ENCODE measurements around the gene ZKSCAN3.
"Not testable (repeated sequence)": the region's sequence is repeated elsewhere in the genome, so short reads cannot be mapped to it uniquely, and the experiment has no call there.

Gene ZKSCAN3

DNA sequence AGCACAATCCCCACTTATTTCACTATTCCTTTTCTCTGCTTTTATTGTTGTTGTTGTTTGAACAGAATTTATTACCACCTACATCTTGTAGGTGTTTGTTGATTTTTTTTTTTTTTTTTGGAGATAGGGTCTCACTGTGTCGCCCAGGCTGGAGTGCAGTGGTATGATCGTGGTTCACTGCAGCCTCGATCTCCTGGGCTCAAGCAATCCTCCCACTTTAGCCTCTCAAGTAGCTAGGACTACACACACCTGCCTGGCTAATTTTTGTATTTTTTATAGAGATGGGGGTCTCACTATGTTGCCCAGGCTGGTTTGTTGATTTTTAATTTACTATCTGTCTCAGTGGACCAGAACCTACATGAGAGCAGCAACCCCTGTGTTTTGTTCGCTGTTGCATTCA is 46.2 kb downstream of the ZKSCAN3 start:
- Mint-ChIP-seq H3K9me3 (no peaks in the 10 kb centered on the region), H3K27me3 (peaks cover under 1% of the 10 kb centered on the region), H3K4me3 (no peak overlapping the region), H3K4me1 (peaks cover 53% of the 10 kb centered on the region), H3K27ac (ENCODE audit: low read depth) (peak overlapping the region; percentile 11), H3K36me3 (ENCODE audit: insufficient read depth) (peaks cover 21% of the 10 kb centered on the region)
- no peak for DNase-seq (ENCODE audit: low spot score in 2 of 2)
- no peak for ATAC-seq (replicated peaks; ENCODE audit: extremely low read depth, poor library complexity, severe bottlenecking)

- Mint-ChIP-seq H3K27me3 (peaks cover 29% of the 10 kb centered on the region), H3K36me3 (ENCODE audit: insufficient read depth) (peaks cover 7% of the 10 kb centered on the region), H3K27ac (ENCODE audit: low read depth) (peak within 1 kb of the TSS; percentile 91), H3K4me1 (peaks cover 46% of the 10 kb centered on the region), H3K4me3 (peak within 1 kb of the TSS; percentile 82), H3K9me3 (no peaks in the 10 kb centered on the region)
- ATAC-seq (replicated peaks; ENCODE audit: extremely low read depth, poor library complexity, severe bottlenecking) (peak; percentile 94), DNase-seq (ENCODE audit: low spot score in 2 of 2) (peak; percentile 76 to 77)
These were observed 49.8 kb downstream of the ZKSCAN3 start, which contains the start of gene ZSCAN12 for GRCh38 chr6:28399350-28400121. TSS of gene ZSCAN12 (minus strand) at chr6:28399747. CDS start at chr6:28398405, 1,342 bp downstream.

DNA sequence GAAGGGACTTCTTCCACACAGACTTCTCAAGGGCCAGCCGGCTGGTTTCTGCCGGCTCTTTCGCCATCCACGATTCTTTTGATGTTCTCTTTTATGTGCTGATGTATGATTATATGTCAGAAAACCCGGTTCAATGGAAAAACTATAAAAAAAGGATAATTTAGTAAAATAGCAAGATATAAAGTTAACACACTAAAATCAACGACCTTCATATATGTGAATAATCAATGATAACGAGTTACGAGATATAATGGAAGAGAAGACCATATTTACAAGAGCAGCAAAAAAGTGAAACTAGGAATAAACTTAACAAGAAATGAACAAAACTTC is 50.3 kb downstream of the ZKSCAN3 start:
- peaks cover 40% of the 10 kb centered on the region for H3K4me1 Mint-ChIP-seq
- H3K36me3 Mint-ChIP-seq (ENCODE audit: insufficient read depth), result peaks cover 7% of the 10 kb centered on the region
- H3K9me3 Mint-ChIP-seq, result no peaks in the 10 kb centered on the region
- peak overlapping the region; percentile 91 for H3K27ac Mint-ChIP-seq (ENCODE audit: low read depth)
- ATAC-seq (replicated peaks; ENCODE audit: extremely low read depth, poor library complexity, severe bottlenecking) (no peak), DNase-seq (ENCODE audit: low spot score in 2 of 2) (no peak)
- H3K4me3 Mint-ChIP-seq, result peak overlapping the region; percentile 82
- peaks cover 32% of the 10 kb centered on the region for H3K27me3 Mint-ChIP-seq

- Mint-ChIP-seq H3K27me3 (peaks cover 40% of the 10 kb centered on the region), H3K36me3 (ENCODE audit: insufficient read depth) (peaks cover 7% of the 10 kb centered on the region), H3K9me3 (no peaks in the 10 kb centered on the region), H3K27ac (ENCODE audit: low read depth) (no peak overlapping the region), H3K4me1 (peaks cover 31% of the 10 kb centered on the region), H3K4me3 (peak overlapping the region; percentile 9)
- no peak for ATAC-seq (replicated peaks; ENCODE audit: extremely low read depth, poor library complexity, severe bottlenecking)
- DNase-seq (ENCODE audit: low spot score in 2 of 2), result no peak
These were observed 51.4 kb downstream of the ZKSCAN3 start for GRCh38 chr6:28401172-28401571.

DNA sequence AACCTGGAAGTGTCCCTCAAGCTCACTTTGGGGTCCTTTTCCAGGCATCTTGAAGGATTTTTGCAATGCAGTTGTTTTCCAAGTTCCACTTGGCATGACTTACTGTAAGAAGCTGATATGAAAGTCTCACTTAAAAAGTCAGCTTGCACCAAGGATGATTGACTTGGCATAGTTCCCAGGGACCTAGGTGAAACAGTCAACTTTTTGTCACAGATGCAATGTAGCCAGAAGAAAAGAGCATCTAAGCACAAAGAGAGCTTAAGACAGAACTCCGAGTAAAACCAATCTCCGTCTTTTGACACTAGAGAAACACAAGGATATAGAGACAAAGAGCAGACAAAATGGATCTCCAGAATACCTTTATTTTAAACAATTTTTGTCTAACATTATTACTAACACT is 52.5 kb downstream of the ZKSCAN3 start:
- ATAC-seq (replicated peaks; ENCODE audit: extremely low read depth, poor library complexity, severe bottlenecking), result no peak
- Mint-ChIP-seq H3K27me3 (peaks cover 50% of the 10 kb centered on the region), H3K9me3 (no peaks in the 10 kb centered on the region), H3K36me3 (ENCODE audit: insufficient read depth) (peaks cover 5% of the 10 kb centered on the region), H3K4me1 (peaks cover 20% of the 10 kb centered on the region), H3K27ac (ENCODE audit: low read depth) (no peak overlapping the region), H3K4me3 (no peak overlapping the region)
- no peak for DNase-seq (ENCODE audit: low spot score in 2 of 2)

- not testable (repeated sequence) for DNase-seq (ENCODE audit: low spot score in 2 of 2); H3K9me3 Mint-ChIP-seq; H3K4me1 Mint-ChIP-seq; ATAC-seq (replicated peaks; ENCODE audit: extremely low read depth, poor library complexity, severe bottlenecking); H3K4me3 Mint-ChIP-seq; H3K36me3 Mint-ChIP-seq (ENCODE audit: insufficient read depth); H3K27ac Mint-ChIP-seq (ENCODE audit: low read depth)
- H3K27me3 Mint-ChIP-seq, result peaks cover 60% of the 10 kb centered on the region
These were observed 54.2 kb downstream of the ZKSCAN3 start for GRCh38 chr6:28403923-28404322.

DNA sequence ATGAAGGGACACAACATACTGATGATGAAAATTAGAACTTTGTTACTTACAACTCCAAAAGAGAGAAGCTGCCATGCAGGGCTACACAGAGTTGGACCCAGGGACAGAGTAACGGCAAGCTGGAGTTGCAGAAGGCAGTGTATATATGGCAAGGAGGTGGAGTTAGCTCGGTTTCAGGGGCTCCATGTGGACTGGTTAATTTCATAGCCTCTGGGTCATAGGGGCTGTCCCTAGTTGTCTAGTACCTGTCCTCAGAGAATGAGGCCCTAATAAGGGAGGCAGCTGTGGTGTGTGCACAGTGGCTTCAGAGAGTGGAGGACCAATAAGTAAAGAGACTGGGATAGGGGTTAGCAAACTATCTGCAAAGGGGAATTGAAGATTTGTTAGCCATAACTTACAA is 57.7 kb downstream of the ZKSCAN3 start:
- Mint-ChIP-seq H3K27me3 (peaks cover 80% of the 10 kb centered on the region), H3K4me1 (no peaks in the 10 kb centered on the region), H3K9me3 (no peaks in the 10 kb centered on the region), H3K36me3 (ENCODE audit: insufficient read depth) (no peaks in the 10 kb centered on the region), H3K27ac (ENCODE audit: low read depth) (no peak overlapping the region), H3K4me3 (no peak overlapping the region)
- no peak for ATAC-seq (replicated peaks; ENCODE audit: extremely low read depth, poor library complexity, severe bottlenecking)
- DNase-seq (ENCODE audit: low spot score in 2 of 2), result no peak

DNA sequence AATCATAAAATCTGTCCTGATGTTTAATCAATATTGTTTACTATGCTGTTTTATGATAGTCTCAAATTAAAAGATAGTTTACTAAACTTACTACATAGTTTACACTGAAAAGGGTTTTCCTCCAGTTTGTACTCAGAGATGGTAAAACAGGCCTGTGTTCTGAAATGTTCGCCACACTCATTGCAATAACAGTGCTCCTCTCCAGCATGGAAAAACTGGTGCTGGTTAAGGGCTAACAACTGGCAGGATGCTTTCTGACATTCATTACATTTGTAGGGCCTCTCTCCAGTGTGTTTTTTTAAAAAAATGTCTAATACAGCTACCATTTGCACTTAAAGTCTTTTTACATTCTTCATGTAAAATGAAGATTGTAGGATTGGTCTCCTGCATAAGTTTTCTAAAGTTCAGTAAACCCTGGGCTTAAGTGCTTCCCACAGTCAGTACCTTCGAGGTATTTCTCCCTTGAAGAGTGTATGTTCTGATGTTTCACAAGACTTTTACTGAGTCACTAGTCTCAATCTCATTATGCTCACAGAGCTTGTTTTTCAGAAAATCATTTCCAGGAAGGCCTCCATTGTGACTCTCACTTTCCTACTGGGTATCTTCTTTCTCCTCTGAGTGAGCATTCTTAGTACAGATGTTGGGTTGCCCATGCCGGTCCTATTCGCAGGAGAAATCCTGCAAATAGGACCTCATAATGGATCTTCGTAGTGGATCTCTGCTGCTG is 58.5 kb downstream of the ZKSCAN3 start:
- no peak for ATAC-seq (replicated peaks; ENCODE audit: extremely low read depth, poor library complexity, severe bottlenecking)
- no peak overlapping the region for H3K4me3 Mint-ChIP-seq
- no peaks in the 10 kb centered on the region for H3K9me3 Mint-ChIP-seq
- no peak overlapping the region for H3K27ac Mint-ChIP-seq (ENCODE audit: low read depth)
- no peak for DNase-seq (ENCODE audit: low spot score in 2 of 2)
- H3K36me3 Mint-ChIP-seq (ENCODE audit: insufficient read depth), result no peaks in the 10 kb centered on the region
- peaks cover 75% of the 10 kb centered on the region for H3K27me3 Mint-ChIP-seq
- no peaks in the 10 kb centered on the region for H3K4me1 Mint-ChIP-seq

- Mint-ChIP-seq H3K4me1 (no peaks in the 10 kb centered on the region), H3K27ac (ENCODE audit: low read depth) (no peak overlapping the region)
These were observed 61.0 kb downstream of the ZKSCAN3 start for GRCh38 chr6:28410767-28411166.

GRCh38 chr6:28413681-28414080 is 63.9 kb downstream of the ZKSCAN3 start:
- peaks cover 39% of the 10 kb centered on the region for H3K27me3 Mint-ChIP-seq
- DNase-seq (ENCODE audit: low spot score in 2 of 2) (no peak), ATAC-seq (replicated peaks; ENCODE audit: extremely low read depth, poor library complexity, severe bottlenecking) (no peak)
- H3K36me3 Mint-ChIP-seq (ENCODE audit: insufficient read depth), result no peaks in the 10 kb centered on the region
- H3K9me3 Mint-ChIP-seq, result no peaks in the 10 kb centered on the region
- H3K27ac Mint-ChIP-seq (ENCODE audit: low read depth), result no peak overlapping the region
- H3K4me1 Mint-ChIP-seq, result no peaks in the 10 kb centered on the region
- no peak overlapping the region for H3K4me3 Mint-ChIP-seq

More at GRCh38 chr6:28410767-28411166, 61.0 kb downstream of the ZKSCAN3 start:
- DNase-seq (ENCODE audit: low spot score in 2 of 2), result no peak
- Mint-ChIP-seq H3K27me3 (peaks cover 61% of the 10 kb centered on the region), H3K4me3 (no peak overlapping the region), H3K9me3 (no peaks in the 10 kb centered on the region), H3K36me3 (ENCODE audit: insufficient read depth) (no peaks in the 10 kb centered on the region)
- no peak for ATAC-seq (replicated peaks; ENCODE audit: extremely low read depth, poor library complexity, severe bottlenecking)
